Measurements from ENCODE around the gene NAALADL2. TPM values are rescaled to one million over a fixed set of nuclear protein-coding genes. Genes with fewer than 3 reads are reported as not detected.

Gene NAALADL2
- total and polyA plus RNA-seq, 2 of the 8 experiments (the other 6 are each of a cell fraction or from before 2014, with no cell fraction given) = 0.12 to 0.22 TPM

DNA sequence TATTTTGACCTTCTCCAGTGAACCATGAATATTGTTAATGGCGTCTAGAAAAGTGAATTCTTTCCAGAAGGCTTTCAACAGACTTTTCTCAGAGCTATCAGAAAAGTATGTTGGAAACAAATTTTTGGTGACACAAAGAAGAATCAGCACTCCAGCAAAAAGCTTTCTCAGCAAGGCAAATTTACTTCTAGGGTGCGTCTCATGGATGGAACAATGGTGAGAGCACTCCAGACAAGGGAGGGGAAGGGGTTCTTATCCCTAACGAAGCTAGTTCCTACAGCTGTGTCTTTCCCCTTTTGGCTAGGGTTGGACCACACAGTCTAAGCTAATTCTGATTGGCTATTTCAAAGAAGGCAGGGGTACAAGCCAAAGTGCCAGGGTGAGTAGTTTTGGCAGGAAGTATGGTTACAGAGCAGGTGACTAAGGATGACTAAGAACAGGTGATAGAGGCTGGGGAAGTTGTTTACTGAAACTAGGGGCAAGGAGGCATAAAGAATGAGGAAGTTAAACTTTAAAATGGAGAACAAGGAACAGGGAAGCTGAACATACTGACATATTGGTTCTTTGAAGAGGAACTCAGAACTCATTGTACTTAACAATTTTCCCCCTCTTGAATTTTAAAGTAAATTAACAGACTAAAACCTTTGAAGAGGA is 959.8 kb downstream of the NAALADL2 start (continued):
- TF ChIP-seq, protein P1, sequence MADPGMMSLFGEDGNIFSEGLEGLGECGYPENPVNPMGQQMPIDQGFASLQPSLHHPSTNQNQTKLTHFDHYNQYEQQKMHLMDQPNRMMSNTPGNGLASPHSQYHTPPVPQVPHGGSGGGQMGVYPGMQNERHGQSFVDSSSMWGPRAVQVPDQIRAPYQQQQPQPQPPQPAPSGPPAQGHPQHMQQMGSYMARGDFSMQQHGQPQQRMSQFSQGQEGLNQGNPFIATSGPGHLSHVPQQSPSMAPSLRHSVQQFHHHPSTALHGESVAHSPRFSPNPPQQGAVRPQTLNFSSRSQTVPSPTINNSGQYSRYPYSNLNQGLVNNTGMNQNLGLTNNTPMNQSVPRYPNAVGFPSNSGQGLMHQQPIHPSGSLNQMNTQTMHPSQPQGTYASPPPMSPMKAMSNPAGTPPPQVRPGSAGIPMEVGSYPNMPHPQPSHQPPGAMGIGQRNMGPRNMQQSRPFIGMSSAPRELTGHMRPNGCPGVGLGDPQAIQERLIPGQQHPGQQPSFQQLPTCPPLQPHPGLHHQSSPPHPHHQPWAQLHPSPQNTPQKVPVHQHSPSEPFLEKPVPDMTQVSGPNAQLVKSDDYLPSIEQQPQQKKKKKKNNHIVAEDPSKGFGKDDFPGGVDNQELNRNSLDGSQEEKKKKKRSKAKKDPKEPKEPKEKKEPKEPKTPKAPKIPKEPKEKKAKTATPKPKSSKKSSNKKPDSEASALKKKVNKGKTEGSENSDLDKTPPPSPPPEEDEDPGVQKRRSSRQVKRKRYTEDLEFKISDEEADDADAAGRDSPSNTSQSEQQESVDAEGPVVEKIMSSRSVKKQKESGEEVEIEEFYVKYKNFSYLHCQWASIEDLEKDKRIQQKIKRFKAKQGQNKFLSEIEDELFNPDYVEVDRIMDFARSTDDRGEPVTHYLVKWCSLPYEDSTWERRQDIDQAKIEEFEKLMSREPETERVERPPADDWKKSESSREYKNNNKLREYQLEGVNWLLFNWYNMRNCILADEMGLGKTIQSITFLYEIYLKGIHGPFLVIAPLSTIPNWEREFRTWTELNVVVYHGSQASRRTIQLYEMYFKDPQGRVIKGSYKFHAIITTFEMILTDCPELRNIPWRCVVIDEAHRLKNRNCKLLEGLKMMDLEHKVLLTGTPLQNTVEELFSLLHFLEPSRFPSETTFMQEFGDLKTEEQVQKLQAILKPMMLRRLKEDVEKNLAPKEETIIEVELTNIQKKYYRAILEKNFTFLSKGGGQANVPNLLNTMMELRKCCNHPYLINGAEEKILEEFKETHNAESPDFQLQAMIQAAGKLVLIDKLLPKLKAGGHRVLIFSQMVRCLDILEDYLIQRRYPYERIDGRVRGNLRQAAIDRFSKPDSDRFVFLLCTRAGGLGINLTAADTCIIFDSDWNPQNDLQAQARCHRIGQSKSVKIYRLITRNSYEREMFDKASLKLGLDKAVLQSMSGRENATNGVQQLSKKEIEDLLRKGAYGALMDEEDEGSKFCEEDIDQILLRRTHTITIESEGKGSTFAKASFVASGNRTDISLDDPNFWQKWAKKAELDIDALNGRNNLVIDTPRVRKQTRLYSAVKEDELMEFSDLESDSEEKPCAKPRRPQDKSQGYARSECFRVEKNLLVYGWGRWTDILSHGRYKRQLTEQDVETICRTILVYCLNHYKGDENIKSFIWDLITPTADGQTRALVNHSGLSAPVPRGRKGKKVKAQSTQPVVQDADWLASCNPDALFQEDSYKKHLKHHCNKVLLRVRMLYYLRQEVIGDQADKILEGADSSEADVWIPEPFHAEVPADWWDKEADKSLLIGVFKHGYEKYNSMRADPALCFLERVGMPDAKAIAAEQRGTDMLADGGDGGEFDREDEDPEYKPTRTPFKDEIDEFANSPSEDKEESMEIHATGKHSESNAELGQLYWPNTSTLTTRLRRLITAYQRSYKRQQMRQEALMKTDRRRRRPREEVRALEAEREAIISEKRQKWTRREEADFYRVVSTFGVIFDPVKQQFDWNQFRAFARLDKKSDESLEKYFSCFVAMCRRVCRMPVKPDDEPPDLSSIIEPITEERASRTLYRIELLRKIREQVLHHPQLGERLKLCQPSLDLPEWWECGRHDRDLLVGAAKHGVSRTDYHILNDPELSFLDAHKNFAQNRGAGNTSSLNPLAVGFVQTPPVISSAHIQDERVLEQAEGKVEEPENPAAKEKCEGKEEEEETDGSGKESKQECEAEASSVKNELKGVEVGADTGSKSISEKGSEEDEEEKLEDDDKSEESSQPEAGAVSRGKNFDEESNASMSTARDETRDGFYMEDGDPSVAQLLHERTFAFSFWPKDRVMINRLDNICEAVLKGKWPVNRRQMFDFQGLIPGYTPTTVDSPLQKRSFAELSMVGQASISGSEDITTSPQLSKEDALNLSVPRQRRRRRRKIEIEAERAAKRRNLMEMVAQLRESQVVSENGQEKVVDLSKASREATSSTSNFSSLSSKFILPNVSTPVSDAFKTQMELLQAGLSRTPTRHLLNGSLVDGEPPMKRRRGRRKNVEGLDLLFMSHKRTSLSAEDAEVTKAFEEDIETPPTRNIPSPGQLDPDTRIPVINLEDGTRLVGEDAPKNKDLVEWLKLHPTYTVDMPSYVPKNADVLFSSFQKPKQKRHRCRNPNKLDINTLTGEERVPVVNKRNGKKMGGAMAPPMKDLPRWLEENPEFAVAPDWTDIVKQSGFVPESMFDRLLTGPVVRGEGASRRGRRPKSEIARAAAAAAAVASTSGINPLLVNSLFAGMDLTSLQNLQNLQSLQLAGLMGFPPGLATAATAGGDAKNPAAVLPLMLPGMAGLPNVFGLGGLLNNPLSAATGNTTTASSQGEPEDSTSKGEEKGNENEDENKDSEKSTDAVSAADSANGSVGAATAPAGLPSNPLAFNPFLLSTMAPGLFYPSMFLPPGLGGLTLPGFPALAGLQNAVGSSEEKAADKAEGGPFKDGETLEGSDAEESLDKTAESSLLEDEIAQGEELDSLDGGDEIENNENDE (IDR thresholded peaks at IDR 0.05; ENCODE audit: insufficient replicate concordance, low read length) = no peak
- TF ChIP-seq, protein P2, sequence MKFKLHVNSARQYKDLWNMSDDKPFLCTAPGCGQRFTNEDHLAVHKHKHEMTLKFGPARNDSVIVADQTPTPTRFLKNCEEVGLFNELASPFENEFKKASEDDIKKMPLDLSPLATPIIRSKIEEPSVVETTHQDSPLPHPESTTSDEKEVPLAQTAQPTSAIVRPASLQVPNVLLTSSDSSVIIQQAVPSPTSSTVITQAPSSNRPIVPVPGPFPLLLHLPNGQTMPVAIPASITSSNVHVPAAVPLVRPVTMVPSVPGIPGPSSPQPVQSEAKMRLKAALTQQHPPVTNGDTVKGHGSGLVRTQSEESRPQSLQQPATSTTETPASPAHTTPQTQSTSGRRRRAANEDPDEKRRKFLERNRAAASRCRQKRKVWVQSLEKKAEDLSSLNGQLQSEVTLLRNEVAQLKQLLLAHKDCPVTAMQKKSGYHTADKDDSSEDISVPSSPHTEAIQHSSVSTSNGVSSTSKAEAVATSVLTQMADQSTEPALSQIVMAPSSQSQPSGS (IDR thresholded peaks at IDR 0.05; ENCODE audit: low read length) = no peak
